Osteoblast (primary cell): ENCODE results near the gene ZWILCH. TPM values are rescaled to one million over a fixed set of nuclear protein-coding genes. Genes with fewer than 3 reads are reported as not detected.

Experiments
- DNase-seq: peaks from one replicate; pipeline ENCODE4 v3.0.0; 2011; ENCODE audit warnings: low spot score, mixed read lengths; ENCODE audit not compliant: insufficient read length; ENCODE audit errors: missing footprints
- H2AFZ ChIP-seq: 2 replicates; pipeline ENCODE4 v1.6.0; 2011; ENCODE audit warnings: mild to moderate bottlenecking, low read length
- H3K27ac ChIP-seq: 2 replicates; pipeline ENCODE4 v1.5.1; 2011; ENCODE audit warnings: mild to moderate bottlenecking, low read depth, low read length, moderate library complexity
- H3K27me3 ChIP-seq: 2 replicates; pipeline ENCODE4 v1.6.0; 2012; ENCODE audit warnings: mild to moderate bottlenecking, control low read depth, inconsistent platforms, low read length, moderate library complexity; ENCODE audit not compliant: insufficient read depth
- H3K36me3 ChIP-seq: 2 replicates; pipeline ENCODE4 v1.5.1; 2011; ENCODE audit warnings: mild to moderate bottlenecking, low read length, control low read depth, moderate library complexity; ENCODE audit not compliant: insufficient read depth
- H3K4me1 ChIP-seq: 2 replicates; pipeline ENCODE4 v1.5.1; 2011; ENCODE audit warnings: mild to moderate bottlenecking, low read length, control low read depth, moderate library complexity; ENCODE audit not compliant: insufficient read depth
- H3K4me2 ChIP-seq: 2 replicates; pipeline ENCODE4 v1.6.0; 2011; ENCODE audit warnings: mild to moderate bottlenecking, low read length; ENCODE audit not compliant: insufficient read depth
- H3K4me3 ChIP-seq: fragments of 200-600 bp; sonication (generic); 3 replicates; pipeline ENCODE4 v1.5.1; 2012; ENCODE audit warnings: mild to moderate bottlenecking, low read length, inconsistent platforms; ENCODE audit not compliant: insufficient read depth
- H3K79me2 ChIP-seq: 2 replicates; pipeline ENCODE4 v1.6.0; 2012; ENCODE audit warnings: mild to moderate bottlenecking, low read length, control low read depth, inconsistent platforms; ENCODE audit not compliant: insufficient read depth
- H3K9me3 ChIP-seq: 2 replicates; pipeline ENCODE4 v1.5.1; 2011; ENCODE audit warnings: low read depth, low read length, control low read depth
- H4K20me1 ChIP-seq: 2 replicates; pipeline ENCODE4 v1.6.0; 2012; ENCODE audit warnings: mild to moderate bottlenecking, low read length, control low read depth; ENCODE audit not compliant: insufficient read depth
- CTCF ChIP-seq: IDR thresholded peaks from 2 replicates; pipeline ENCODE4 v1.5.1; 2011; ENCODE audit warnings: mild to moderate bottlenecking, low read depth, low read length, moderate library complexity; ENCODE audit errors: extremely low read depth
- total RNA-seq: library from RNA; depleted of rRNA; stranded (reverse); fragments of >200 nt; gene quantifications from 2 replicates; pipeline ENCODE4 v1.2.3, GENCODE V29; 2012

Gene ZWILCH
- total RNA-seq, 1 donor = 8.7 TPM

- Histone ChIP-seq H3K4me2 (no peak overlapping the region), H3K27me3 (no peaks in the 10 kb centered on the region), H3K4me1 (peaks cover 11% of the 10 kb centered on the region), H3K4me3 (no peak overlapping the region), H3K79me2 (peaks cover 3% of the 10 kb centered on the region), H3K27ac (no peak overlapping the region), H3K36me3 (peaks cover 7% of the 10 kb centered on the region), H3K9me3 (no peaks in the 10 kb centered on the region), H4K20me1 (peaks cover 25% of the 10 kb centered on the region), H2AFZ (no peak overlapping the region)
- no peak for DNase-seq
- TF ChIP-seq CTCF = no peak
These were observed 28.1 kb upstream of the ZWILCH start for GRCh38 chr15:66477011-66477410.

- peaks cover 6% of the 10 kb centered on the region for H3K79me2 ChIP-seq
- peaks cover 39% of the 10 kb centered on the region for H4K20me1 ChIP-seq
- no peak overlapping the region for H3K27ac ChIP-seq
- no peak overlapping the region for H3K4me3 ChIP-seq
- no peaks in the 10 kb centered on the region for H3K9me3 ChIP-seq
- H3K36me3 ChIP-seq = peaks cover 25% of the 10 kb centered on the region
- DNase-seq = no peak
- H3K4me1 ChIP-seq = peaks cover 6% of the 10 kb centered on the region
- no peak overlapping the region for H2AFZ ChIP-seq
- no peak for TF ChIP-seq CTCF
- H3K4me2 ChIP-seq = no peak overlapping the region
- H3K27me3 ChIP-seq = no peaks in the 10 kb centered on the region
These were observed 24.9 kb upstream of the ZWILCH start for GRCh38 chr15:66480267-66480666.

GRCh38 chr15:66481107-66481856, 23.8 kb upstream of the ZWILCH start:
- peaks cover 29% of the 10 kb centered on the region for H3K36me3 ChIP-seq
- H3K4me3 ChIP-seq = no peak overlapping the region
- no peak for DNase-seq
- no peaks in the 10 kb centered on the region for H3K27me3 ChIP-seq
- H3K79me2 ChIP-seq = peaks cover 6% of the 10 kb centered on the region
- no peak for TF ChIP-seq CTCF
- H3K9me3 ChIP-seq = no peaks in the 10 kb centered on the region
- H3K4me2 ChIP-seq = no peak overlapping the region
- H2AFZ ChIP-seq = no peak overlapping the region
- H4K20me1 ChIP-seq = peaks cover 39% of the 10 kb centered on the region
- H3K4me1 ChIP-seq = peaks cover 6% of the 10 kb centered on the region
- H3K27ac ChIP-seq = no peak overlapping the region

- Histone ChIP-seq H2AFZ (no peak overlapping the region), H3K36me3 (peaks cover 37% of the 10 kb centered on the region), H3K27ac (no peak overlapping the region), H3K79me2 (peaks cover 5% of the 10 kb centered on the region), H3K27me3 (no peaks in the 10 kb centered on the region), H3K9me3 (no peaks in the 10 kb centered on the region), H4K20me1 (peaks cover 38% of the 10 kb centered on the region), H3K4me2 (no peak overlapping the region), H3K4me3 (no peak overlapping the region), H3K4me1 (peaks cover 6% of the 10 kb centered on the region)
- TF ChIP-seq CTCF = no peak
- no peak for DNase-seq
These were observed 22.6 kb upstream of the ZWILCH start for GRCh38 chr15:66482539-66482938.
